Hematopoietic multipotent progenitor cell (in vitro differentiated cells): ENCODE results near the gene NLE1. TPM values are rescaled to one million over a fixed set of nuclear protein-coding genes. Genes with fewer than 3 reads are reported as not detected.
"Not testable (repeated sequence)": the region's sequence is repeated elsewhere in the genome, so short reads cannot be mapped to it uniquely, and the experiment has no call there.

Experiments
- DNase-seq, 3 donors: peaks; one replicate each; pipeline ENCODE4 v3.0.0-alpha.2; 2011 to 2015; ENCODE audit warnings: low read depth in 2 of 3, low spot score in 2 of 3
- total RNA-seq: library from RNA; depleted of rRNA; stranded (reverse); fragments of >200 nt; gene quantifications from one replicate; pipeline ENCODE4 v1.2.3, GENCODE V29; 2012

NLE1 gene
- total RNA-seq, 1 donor: 59.2 TPM

GRCh38 chr17:35163886-35164285 is 21.8 kb upstream of the NLE1 start:
- no peak for DNase-seq

- no peak for DNase-seq
These were observed 20.7 kb upstream of the NLE1 start for GRCh38 chr17:35162755-35163154.

- DNase-seq: peak in 2 of 3 donors; percentile 26 to 34
These were observed 19.2 kb upstream of the NLE1 start for GRCh38 chr17:35161281-35161761.

GRCh38 chr17:35160354-35161201 is 18.5 kb upstream of the NLE1 start:
- peak in 1 of 3 donors; percentile 21 for DNase-seq

- no peak for DNase-seq
These were observed 17.8 kb upstream of the NLE1 start for GRCh38 chr17:35159940-35160339.

- no peak for DNase-seq
These were observed 13.1 kb upstream of the NLE1 start for GRCh38 chr17:35155246-35155645.

- DNase-seq: no peak
These were observed 12.4 kb upstream of the NLE1 start for GRCh38 chr17:35154196-35155165.

- DNase-seq: no peak
These were observed 10.5 kb upstream of the NLE1 start for GRCh38 chr17:35152421-35153140.

- DNase-seq: not testable (repeated sequence)
These were observed 9.0 kb upstream of the NLE1 start for GRCh38 chr17:35151080-35151479.

- no peak for DNase-seq
These were observed 7.8 kb upstream of the NLE1 start for GRCh38 chr17:35149941-35150340.

GRCh38 chr17:35148144-35148543 is 6.0 kb upstream of the NLE1 start:
- DNase-seq: no peak

GRCh38 chr17:35147375-35147905 is 5.3 kb upstream of the NLE1 start, which contains the start of gene UNC45B:
Gene UNC45B (plus strand): TSS chr17:35147817. CDS start chr17:35148264, 447 bp downstream.
- no peak for DNase-seq

GRCh38 chr17:35146214-35146833 is 4.2 kb upstream of the NLE1 start:
- no peak for DNase-seq

- DNase-seq: no peak
These were observed 2.7 kb upstream of the NLE1 start for GRCh38 chr17:35144840-35145239.

- DNase-seq: no peak
These were observed 329 bp upstream of the NLE1 start for GRCh38 chr17:35142467-35142796.

- no peak for DNase-seq
These were observed 3.9 kb downstream of the NLE1 start for GRCh38 chr17:35138218-35138617.

GRCh38 chr17:35135322-35135721 is 6.8 kb downstream of the NLE1 start:
- DNase-seq: no peak

- no peak for DNase-seq
These were observed 9.1 kb downstream of the NLE1 start for GRCh38 chr17:35132816-35133550.

GRCh38 chr17:35132099-35132498 is 10.0 kb downstream of the NLE1 start:
- no peak for DNase-seq
